GM21515 (cell line): Measurements from ENCODE around the gene MTNR1A.

Source experiments
- ATAC-seq: cut with Tn5 transposase; IDR thresholded peaks from one replicate; pipeline ENCODE4 v1.9.1; 2021; ENCODE audit not compliant: unreplicated experiment

Gene MTNR1A

GRCh38 chr4:186494496-186494895 is 60.9 kb downstream of the MTNR1A start:
- no peak for ATAC-seq

- ATAC-seq, result no peak
Observed at GRCh38 chr4:186487726-186488125, 67.6 kb downstream of the MTNR1A start.

- no peak for ATAC-seq
Observed at GRCh38 chr4:186486172-186486571, 69.2 kb downstream of the MTNR1A start.

GRCh38 chr4:186485561-186486062 is 69.8 kb downstream of the MTNR1A start:
- no peak for ATAC-seq

GRCh38 chr4:186485150-186485549 is 70.2 kb downstream of the MTNR1A start:
- ATAC-seq, result no peak

DNA sequence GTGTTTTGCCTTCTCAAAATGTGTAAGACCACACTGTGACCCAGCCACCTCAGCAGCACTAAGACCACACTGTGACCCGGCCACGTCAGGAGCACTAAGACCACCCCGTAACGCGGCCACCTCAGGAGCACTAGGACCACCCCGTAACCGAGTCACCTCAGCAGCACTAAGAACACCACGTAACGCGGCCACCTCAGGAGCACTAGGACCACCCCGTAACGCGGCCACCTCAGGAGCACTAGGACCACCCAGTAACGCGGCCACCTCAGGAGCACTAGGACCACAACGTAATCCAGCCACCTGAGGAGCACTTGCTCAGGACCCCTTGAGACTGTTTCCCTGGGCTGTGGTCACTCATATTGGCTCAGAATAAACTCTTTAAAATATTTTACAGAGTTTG is 71.7 kb downstream of the MTNR1A start:
- no peak for ATAC-seq
